Breast epithelium (tissue), 3 donors: Measurements from ENCODE around the gene DNASE1L2.

Source experiments
- POLR2A ChIP-seq: fragments of 450-650 bp; IDR thresholded peaks from one replicate; pipeline ENCODE4 v1.6.1; 2016; ENCODE audit warnings: antibody characterized with exemption, mild to moderate bottlenecking, moderate library complexity
- POLR2AphosphoS5 ChIP-seq, 3 donors: sonication (generic); formaldehyde crosslinking; IDR thresholded peaks; one replicate each; pipeline ENCODE4 v1.6.1; 2017; ENCODE audit warnings: antibody characterized with exemption in 3 of 3
- TF ChIP-seq, protein P1 (sequence below), 3 donors: fragments of 450-650 bp; IDR thresholded peaks; one replicate each; pipeline ENCODE4 v1.5.1; 2016 to 2017; ENCODE audit warnings: antibody characterized with exemption in 3 of 3, mild to moderate bottlenecking in 3 of 3, moderate library complexity in 3 of 3

DNA sequence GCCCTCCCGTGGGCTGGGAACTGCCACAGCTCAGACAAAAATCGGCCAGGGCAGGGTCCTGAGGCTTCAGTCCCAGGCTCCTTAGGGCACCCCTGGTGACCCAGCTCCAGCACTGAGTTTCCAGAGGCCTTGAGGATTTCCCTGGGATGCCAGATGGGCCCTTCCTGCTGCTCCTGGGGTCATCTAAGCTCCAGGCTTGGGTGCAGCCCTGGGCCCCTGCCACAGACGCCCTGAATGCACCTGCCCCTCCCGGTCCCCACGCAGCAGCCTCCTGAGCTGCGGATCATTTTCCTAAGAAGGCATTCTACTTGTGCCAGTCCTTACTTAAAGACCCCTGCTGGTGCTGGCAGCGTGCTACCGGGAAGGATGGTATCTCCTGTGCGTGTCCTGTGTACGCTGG, 37.7 kb downstream of the DNASE1L2 start:
- TF ChIP-seq, protein P1, sequence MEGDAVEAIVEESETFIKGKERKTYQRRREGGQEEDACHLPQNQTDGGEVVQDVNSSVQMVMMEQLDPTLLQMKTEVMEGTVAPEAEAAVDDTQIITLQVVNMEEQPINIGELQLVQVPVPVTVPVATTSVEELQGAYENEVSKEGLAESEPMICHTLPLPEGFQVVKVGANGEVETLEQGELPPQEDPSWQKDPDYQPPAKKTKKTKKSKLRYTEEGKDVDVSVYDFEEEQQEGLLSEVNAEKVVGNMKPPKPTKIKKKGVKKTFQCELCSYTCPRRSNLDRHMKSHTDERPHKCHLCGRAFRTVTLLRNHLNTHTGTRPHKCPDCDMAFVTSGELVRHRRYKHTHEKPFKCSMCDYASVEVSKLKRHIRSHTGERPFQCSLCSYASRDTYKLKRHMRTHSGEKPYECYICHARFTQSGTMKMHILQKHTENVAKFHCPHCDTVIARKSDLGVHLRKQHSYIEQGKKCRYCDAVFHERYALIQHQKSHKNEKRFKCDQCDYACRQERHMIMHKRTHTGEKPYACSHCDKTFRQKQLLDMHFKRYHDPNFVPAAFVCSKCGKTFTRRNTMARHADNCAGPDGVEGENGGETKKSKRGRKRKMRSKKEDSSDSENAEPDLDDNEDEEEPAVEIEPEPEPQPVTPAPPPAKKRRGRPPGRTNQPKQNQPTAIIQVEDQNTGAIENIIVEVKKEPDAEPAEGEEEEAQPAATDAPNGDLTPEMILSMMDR (IDR thresholded peaks at IDR 0.05): no peak
- TF ChIP-seq POLR2A: no peak
- no peak for TF ChIP-seq POLR2AphosphoS5 (IDR thresholded peaks at IDR 0.05)
